22Rv1 (cell line): ENCODE data around the gene FBXO8.
"Not testable (repeated sequence)": the region's sequence is repeated elsewhere in the genome, so short reads cannot be mapped to it uniquely, and the experiment has no call there.

Experiments used
- H3K27ac ChIP-seq: fragments of 450-650 bp; 2 replicates; pipeline ENCODE4 v1.5.1; 2017
- ZFX ChIP-seq: fragments of 450-650 bp; IDR thresholded peaks from 2 replicates; pipeline ENCODE4 v1.6.1; 2017; ENCODE audit warnings: antibody characterized with exemption, borderline replicate concordance
- TF ChIP-seq, protein P1 (sequence below): fragments of 450-650 bp; IDR thresholded peaks from 2 replicates; pipeline ENCODE4 v1.5.1; 2017; ENCODE audit warnings: mild to moderate bottlenecking

FBXO8 gene

GRCh38 chr4:174274436-174274835 is 9.0 kb downstream of the FBXO8 start:
- H3K27ac ChIP-seq: no peak overlapping the region
- TF ChIP-seq ZFX: no peak
- TF ChIP-seq, protein P1, sequence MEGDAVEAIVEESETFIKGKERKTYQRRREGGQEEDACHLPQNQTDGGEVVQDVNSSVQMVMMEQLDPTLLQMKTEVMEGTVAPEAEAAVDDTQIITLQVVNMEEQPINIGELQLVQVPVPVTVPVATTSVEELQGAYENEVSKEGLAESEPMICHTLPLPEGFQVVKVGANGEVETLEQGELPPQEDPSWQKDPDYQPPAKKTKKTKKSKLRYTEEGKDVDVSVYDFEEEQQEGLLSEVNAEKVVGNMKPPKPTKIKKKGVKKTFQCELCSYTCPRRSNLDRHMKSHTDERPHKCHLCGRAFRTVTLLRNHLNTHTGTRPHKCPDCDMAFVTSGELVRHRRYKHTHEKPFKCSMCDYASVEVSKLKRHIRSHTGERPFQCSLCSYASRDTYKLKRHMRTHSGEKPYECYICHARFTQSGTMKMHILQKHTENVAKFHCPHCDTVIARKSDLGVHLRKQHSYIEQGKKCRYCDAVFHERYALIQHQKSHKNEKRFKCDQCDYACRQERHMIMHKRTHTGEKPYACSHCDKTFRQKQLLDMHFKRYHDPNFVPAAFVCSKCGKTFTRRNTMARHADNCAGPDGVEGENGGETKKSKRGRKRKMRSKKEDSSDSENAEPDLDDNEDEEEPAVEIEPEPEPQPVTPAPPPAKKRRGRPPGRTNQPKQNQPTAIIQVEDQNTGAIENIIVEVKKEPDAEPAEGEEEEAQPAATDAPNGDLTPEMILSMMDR: no peak

DNA sequence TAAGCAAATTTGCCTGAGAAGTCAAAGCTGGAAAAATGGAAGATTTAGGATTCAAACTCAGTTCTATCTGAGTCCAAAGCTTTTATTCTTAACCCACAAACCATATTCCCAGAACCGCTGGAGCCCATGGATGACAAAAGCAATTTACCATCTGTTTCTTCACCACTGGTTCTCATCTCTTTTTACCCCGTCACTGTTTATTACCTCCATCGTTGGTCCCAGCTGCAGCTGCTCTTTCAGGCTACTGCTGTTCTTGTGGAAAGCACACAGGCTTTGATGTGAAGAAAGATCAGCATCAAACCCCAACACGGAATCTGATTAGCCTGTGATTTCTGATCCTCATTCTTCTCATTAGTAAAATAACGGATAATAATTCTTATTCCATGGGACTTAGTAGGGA is 9.5 kb downstream of the FBXO8 start:
- TF ChIP-seq ZFX: no peak
- TF ChIP-seq, protein P1: no peak
- no peak overlapping the region for H3K27ac ChIP-seq

- no peak overlapping the region for H3K27ac ChIP-seq
These were observed 17.1 kb downstream of the FBXO8 start for GRCh38 chr4:174266416-174266815.

DNA sequence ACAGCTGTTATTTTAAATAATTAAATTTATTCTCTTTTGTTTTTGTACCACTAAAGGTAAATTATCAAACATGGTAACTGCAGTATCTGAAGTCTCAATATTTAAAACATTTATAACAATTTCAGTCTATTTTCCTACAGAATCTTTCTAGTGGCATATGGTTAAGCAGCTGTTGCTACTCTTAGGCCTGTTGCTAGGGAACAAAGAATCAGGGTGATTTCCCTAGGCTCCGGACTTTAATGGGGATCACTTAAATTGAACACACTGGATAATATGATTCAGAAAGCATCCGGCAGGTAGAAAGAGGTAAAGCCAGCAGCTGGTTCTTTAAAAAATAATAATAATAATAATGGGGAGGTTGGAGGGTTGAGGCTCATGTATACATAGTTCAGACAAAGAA is 17.6 kb downstream of the FBXO8 start:
- H3K27ac ChIP-seq: no peak overlapping the region
- TF ChIP-seq, protein P1: no peak
- no peak for TF ChIP-seq ZFX

More at GRCh38 chr4:174266416-174266815, 17.1 kb downstream of the FBXO8 start:
- TF ChIP-seq, protein P1: no peak
- TF ChIP-seq ZFX: no peak

- H3K27ac ChIP-seq: no peak overlapping the region
- TF ChIP-seq ZFX: no peak
- TF ChIP-seq, protein P1: no peak
These were observed 20.1 kb downstream of the FBXO8 start for GRCh38 chr4:174263445-174263736.

DNA sequence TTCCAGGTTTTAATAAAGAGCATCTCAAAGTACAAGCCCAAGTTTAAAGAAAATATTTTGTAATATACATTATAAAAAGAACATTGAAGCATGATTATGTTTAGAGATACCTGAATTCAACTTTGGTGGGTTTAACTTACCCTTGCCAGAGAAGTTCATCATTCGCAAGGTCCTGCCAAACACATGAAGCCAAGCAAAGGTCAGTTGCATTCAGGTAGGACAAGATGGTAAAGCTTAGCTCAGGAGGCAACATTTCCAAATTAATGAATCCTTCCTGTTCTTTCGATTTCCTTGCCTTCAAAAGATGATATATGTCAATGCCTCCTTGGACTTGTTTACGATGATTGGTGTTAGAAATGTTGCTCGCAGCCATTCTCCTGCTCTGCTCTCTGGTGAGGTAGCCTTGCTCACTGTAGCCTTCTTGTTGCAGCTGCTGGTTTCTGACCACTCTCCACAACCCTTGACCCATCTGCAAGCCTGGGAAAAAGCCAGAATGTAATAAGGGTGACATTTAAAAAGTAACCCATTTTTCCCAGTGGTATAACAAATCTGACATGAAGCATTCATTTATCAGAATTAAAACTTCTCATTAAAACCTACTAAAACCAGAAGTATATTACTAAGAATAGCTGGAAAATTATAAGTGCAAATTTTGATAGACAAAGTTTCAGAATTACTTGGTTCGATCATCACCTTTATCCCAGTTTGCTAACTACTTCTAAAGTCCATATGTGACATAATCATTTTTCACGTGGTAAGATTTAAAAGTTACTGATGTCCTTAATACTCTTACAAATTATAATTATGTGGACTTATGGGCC is 20.6 kb downstream of the FBXO8 start:
- H3K27ac ChIP-seq: no peak overlapping the region
- no peak for TF ChIP-seq ZFX
- TF ChIP-seq, protein P1: no peak

DNA sequence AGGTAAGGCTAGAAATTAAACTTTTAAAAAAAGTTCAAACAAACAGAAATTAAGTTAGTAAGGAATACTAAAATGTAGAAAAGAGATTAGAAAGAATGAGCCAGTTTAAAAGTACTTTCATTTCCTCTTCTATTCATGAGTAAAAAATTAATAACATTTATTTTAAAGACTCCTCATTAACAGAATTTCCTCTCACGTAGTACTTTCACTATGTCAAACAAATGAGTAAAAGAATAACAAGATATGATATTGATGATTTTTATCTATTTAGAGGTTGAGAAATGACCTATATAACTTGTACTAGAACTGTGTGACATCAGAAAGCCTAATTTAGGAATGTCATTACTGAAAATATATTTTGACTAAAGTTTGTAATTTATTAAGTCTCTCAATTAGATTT is 22.0 kb downstream of the FBXO8 start:
- H3K27ac ChIP-seq: not testable (repeated sequence)

DNA sequence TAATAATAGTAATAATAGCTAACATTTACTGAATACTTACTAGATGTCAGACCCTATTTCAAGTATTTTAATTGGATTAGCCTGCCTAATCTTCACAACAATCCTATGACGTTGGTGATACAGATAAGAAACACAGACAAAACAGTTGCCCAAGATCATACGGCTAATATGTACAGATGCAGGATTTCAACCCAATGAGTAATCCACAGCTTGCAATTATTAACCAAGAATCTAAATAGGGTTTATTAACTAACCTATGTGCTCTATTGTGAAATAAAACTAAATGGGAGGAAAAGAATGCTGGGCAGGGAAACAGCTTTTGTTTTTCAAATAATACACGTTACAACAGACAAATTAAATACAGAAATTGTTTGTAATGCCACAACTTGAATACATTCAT is 23.4 kb downstream of the FBXO8 start:
- TF ChIP-seq ZFX: no peak
- TF ChIP-seq, protein P1: no peak

More for the DNA sequence above, 23.4 kb downstream of the FBXO8 start:
- no peak overlapping the region for H3K27ac ChIP-seq
